Stimulated activated CD8-positive, alpha-beta memory T cell treated with anti-CD3 and anti-CD28 coated beads, Interleukin-4, amount 100 ng/mL, for 4 hours (primary cell): ENCODE results near the gene SETDB1.
A peak's percentile ranks its signal among the peaks of the same experiment; 100 is the strongest.

Experiments used
- DNase-seq, 2 donors: peaks; one replicate each; pipeline ENCODE4 v3.0.0-alpha.2; 2020; ENCODE audit warnings: low read depth in 2 of 2, low spot score in 1 of 2

The SETDB1 gene

DNA sequence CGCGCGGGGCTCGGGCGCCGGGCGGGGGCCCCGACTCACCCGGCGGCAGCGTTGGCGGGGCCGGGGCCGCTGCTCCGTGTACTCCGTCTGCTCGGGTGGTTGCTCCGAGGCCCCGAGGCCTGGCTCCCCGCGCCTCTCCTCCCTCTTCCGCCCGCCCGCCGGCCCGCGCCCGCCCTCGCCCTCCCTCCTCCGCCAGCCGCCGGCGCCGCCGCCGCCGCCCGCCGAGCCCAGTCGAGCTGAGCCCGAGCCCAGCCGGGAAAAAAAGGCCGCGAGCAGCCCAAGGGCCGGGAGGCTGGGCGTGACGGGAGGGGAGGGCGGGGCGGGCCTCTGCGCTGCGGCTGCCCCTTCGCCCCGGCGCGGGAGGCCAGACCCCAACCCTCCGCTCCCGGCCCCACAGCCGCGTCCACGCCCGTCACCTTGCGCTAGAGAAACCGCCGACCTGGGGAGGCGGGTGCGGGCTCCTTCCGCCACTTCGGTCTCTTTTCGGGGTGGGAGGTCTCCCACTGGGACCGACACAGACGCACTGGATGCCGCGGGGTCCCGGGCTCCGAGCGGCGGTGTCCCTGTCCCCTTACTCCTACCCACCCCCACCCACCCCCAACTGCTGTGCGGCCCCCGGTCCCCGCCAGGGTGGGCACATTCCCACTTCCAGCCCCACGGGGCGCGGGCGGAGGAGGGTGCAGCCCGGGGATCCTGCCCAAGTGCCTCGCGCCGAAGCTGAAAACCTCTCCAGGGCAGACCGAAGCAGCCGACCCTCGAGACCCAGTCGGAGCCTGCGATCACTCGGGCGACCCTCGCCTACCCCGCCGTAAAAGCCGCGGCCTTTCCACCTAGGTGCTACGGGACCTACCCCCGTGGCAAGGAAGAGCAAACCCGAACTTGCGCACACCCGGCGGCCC lies 48.7 kb downstream of the SETDB1 start, which contains the start of gene CERS2:
TSS of gene CERS2 (minus strand) at position 256 of the 899 bp plus-strand sequence. CDS start 5,745 bp downstream, outside the sequence.
- DNase-seq: peak; percentile 40 to 52

DNA sequence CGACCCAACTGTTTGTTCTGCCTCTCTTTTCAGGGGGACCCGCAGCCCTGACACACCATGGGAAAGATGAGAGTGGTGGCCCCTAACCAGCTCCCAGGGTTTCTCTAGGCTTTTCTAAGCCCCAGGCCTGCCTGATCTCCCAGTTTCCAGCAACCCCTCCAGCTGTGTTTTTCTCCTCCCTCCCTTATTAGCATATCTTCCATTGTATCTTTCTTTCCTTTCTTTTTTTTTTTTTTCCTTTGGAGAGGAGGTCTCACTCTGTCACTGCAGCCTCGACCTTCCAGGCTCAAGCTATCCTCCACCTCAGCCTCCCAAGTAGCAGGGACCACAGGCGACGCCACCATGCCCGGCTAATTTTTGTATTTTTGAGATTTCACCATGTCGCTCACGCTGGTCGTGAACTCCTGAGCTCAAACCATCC lies 50.2 kb downstream of the SETDB1 start:
- DNase-seq: no peak

DNA sequence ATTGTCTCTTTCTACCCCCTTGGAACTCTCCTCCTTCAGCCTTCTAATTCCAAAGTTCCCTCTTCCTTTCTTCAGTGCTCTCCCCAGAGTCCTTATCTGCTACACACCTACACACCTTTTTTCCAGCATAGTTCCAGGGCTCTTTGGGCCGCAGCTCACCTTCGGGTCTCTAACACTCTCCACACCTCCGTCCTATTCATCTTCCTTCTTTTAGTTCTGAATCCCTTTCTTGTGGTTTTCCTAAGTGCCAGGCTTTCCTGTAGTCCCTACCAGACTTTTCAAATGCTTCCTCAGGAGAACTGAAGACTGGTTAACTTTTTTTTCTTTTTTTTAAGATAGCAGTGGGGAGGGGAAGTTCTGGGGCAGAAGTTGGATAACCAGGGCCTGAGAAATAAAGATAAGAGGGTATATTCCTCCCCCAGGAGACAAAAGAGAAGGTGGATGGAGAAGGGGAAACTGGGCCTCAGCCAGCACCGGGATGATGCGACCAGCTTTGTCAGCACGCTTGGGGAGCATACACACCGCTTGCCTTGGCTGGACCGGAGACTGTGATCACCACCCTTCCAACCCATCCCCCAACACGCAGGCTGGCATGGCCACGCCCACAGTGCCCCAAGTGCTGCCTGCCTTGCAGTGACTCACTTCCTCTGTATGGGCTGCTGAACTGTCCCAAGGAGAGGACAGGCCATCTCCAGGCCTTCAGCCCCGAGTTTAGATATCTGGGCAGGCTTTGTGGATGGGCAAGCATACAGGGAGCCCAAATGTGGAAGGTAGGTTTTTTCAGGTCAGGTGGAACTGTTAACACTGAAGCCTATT lies 50.9 kb downstream of the SETDB1 start:
- DNase-seq: peak; percentile 44 to 52

DNA sequence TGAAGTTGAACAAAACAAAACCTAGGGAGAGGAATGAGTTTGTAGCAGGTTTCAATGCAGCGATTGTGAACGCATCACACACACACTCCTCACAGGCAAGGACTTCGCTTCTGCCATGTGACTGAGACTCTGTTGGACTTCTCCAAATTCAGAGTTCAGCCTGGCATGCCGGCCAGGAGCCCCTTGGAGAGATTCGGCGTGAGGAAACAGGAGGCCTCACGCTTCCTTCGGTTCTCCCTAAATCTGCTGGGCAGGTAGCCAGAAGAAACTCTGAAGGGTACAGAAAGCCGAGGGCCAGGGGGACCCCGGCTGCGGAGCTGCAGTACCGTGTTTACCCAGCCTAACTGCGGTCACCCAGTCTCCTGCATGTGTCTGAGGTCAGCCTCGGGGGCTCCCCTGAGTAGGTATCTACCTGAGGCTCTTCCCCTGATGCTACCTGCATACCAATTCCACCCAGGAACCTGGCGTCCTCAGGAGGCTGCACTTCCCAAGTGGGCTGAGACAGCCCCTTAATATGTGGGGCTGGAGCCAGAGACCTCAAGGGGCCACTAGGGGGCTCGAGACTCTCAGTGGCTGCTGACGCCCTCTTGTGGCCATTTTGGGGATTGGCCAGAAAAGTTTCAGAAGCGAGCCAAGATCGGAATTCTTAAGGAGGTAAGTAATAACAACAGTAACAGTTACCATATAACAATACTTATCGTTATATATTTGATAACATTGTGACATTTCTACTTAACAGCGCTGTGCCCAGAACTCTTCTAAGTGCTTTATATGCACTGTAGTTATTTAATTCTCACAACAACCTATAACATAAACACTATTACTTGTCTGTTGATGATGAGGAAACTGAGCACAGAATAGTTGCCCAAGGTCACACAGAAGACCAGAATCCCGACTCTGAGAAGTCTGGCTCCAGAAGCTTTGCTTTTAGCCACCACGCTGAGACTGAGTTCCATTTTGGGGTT lies 53.2 kb downstream of the SETDB1 start:
- peak; percentile 68 to 90 for DNase-seq

DNA sequence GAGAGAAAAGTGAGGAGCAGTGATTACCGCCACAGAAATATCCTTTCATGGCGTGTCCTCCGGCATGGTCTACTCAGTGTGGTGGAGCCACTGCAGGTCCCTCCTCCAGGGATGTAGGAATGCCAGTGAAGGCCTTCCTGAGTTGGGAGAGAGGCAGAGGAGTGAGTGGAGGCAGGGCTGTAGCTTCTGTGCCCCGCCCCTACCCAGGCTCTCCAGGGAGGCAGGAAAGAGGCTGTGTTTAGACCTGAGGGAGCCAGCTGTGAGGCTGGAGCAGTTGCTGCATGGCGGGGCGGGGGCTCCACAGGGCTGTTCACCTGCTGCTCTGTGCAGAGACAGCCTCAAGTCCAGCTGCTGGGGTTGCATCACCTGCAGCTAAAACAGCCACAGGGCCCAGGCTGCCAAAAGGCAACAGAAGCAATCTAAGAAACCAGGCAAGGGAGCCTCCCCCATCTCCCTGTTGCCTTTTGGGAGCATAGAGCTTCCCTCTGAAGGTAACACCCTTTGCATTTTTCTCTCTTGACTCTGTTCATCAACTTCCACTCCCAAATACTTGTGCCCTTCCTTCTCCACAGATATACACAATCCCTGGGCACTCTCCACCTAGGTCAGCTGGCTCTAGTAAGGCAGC lies 55.1 kb downstream of the SETDB1 start:
- no peak for DNase-seq

DNA sequence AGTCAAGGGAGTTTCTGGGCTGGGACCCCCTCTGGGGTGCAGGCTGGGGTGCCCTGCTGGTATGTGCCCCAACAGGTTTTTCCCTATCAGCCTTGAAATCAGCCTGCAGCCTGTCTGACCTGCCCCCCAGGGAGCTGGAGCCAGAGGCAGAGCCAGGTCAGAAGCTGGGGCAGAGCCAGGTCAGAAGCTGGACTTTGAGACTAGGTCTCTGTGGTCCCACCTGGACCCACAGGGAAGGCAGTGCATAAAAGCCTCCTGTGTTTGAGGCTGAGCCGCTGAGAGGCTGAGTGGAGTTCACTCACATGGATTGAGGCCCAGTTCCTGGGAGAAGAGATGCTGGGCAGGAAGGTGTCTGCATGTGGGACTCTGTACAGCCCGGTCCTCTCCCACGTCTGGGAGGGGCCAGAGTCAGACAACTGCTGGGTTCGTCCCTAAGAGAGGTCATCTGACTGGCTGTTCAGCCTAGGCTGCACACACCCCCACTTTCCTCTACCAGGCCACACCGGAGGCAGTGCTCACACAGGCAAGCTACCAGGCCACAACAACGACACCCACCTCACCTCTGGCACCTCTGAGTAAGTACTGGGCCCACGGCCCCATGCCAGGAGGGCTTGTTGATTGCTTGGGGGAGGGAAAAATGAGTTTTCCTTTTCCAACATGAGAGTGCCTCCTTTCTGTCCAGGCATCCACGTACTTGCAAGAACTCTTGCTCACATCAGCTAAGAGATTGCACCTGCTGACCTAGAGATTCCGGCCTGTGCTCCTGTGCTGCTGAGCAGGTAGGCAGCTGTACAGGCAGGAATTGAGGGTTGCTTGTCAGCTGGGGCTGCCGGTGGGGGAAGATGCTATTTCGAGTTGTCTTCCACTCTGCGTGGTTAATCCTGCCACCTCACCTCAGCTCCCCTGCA lies 55.9 kb downstream of the SETDB1 start, which contains the start of gene ANXA9:
TSS of gene ANXA9 (plus strand) at position 488 of the 908 bp plus-strand sequence. CDS start 814 bp downstream, outside the sequence.
- no peak for DNase-seq

DNA sequence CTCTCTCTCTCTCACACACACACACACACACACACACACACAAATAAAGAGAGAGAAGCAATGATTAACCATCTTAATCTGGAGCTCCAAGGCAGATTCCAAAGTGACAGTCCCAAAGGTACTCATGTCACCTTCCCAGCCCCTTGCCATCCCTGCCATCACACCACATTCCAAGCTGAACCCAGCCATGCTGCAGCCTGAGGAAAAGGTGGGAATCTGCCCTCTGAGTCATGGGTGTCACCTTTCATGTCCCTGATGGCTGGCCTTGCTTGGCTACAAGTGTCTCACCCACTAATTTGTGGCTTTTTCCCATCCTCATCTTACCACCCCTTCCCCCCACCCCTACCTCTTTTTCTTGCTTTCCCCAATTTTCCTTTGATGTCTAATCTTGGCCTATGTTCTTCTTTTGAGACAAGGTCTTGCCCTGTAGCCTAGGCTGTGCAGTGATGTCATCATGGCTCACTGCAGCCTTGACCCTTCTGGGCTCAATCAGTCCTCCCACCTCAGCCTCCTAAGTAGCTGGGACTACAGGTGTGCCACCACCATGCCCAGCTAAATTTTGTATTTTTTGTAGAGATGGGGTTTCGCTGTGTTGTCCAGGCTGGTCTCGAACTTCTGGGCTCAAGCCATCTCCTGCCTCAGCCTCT lies 59.1 kb downstream of the SETDB1 start:
- DNase-seq: no peak

DNA sequence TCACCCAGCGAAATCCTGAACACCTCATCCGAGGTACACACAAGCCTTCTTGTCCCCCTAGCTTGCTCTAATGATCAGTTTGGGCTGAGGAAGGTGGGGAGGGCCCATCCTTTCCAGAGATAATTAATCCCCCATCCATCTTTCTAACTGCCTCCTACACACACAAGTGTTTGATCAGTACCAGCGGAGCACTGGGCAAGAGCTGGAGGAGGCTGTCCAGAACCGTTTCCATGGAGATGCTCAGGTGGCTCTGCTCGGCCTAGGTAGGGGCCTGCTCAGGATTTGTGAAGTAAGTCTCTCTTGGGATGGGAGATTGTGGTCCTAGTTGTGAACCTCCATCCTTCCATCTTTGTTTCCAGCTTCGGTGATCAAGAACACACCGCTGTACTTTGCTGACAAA lies 61.8 kb downstream of the SETDB1 start:
- no peak for DNase-seq

DNA sequence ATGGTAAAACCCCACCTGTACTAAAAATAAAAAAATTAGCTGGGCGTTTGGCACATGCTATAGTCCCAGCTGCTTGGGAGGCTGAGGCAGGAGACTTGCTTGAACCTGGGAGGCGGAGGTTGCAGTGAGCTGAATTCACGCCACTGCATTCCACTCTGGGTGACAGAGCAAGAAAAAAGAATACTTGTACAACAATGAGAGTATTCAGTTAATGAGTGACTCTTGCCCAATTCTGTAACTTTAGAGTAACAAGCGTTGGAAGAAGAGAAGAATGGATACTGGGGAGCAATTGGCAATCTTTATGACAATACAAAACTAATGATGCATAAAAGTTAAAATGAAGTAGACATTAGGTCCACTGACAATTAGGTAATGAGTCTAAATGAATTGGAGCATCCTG lies 66.5 kb downstream of the SETDB1 start:
- no peak for DNase-seq

DNA sequence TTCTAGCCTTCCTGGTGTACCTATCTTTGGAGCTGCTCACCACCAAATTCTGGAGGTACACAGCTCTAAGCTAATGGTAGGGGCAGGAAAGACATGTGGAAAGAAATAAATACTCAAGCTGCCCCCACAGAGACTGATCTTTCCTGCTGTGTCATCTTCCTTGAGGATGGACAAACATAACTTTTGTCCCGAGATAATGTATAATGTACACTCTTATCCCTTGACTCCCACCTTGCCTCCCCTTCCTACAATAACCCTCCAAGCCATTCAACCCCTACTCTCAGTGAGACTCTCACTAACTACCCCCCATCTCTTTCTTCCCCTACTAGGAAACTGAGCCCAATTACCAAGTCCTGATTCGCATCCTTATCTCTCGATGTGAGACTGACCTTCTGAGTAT lies 68.1 kb downstream of the SETDB1 start:
- no peak for DNase-seq

DNA sequence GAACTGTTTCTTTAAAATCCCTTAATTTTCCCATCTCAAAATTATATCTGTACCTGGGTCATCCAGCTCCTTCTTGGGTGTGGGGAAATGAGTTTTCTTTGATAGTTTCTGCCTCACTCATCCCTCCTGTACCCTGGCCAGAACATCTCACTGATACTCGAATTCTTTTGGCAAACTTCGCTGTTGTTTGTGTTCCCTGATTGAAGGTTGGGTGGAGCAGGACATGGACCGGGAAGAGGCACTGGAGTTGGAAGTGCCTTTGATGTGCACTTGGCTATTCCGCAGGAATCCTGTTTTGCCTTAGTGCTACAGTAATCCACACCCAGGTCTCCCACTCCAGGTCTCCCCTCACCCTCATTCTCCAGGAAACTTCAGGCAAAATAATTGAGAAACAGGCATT lies 69.3 kb downstream of the SETDB1 start:
- no peak for DNase-seq

DNA sequence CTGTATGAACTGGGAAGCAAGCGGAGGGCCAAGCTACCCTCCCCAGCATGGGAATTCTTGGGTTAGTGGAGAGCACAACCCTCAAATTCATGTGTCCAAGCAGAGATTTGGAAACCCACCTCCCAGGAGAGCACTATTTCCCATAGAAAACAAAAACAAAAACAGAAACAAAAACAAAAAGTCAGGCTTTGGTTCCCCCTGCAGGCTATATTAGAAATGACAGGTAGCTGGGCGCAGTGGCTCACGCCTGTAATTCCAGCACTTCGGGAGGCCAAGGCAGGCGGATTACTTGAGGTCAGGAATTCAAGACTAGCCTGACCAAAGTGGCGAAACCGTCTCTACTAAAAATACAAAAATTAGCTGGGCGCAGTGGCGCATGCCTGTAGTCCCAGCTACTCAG lies 69.7 kb downstream of the SETDB1 start:
- DNase-seq: no peak

DNA sequence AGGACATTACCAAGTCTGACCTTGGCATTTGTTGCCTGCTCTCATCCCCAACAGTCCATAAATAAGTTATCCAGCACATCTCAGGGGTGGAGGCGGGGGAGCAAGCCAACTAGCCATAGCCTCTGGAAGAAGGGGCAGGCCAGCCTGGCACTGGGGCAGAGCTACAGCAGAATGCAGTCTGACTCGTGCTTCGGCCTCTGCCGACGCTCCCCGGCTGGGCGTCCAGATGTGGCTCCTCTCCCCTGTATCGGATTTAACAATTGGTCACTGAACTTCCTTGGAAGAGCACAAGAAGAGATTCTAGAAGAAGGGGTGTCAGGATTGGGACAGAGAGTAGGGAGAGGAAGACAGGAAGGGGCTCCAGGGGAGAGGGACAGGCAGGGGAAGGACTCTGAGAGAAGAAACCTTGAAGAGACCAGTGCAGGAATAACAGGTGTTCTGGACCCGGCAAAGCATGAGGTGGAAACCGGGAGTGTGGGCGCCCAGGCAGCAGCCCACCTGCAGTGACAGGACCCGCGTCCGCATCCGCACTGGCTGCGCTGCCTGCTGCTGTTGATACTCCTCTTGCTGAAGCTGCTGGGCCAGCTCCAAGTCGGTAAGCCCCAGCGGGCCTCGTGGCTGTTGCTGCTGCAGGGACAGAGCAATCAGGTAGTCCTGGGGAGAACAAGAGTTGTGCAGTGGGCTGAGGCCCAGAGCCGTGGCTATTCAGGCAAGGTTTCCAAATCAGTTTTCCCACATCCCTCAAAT lies 71.1 kb downstream of the SETDB1 start:
- DNase-seq: no peak

DNA sequence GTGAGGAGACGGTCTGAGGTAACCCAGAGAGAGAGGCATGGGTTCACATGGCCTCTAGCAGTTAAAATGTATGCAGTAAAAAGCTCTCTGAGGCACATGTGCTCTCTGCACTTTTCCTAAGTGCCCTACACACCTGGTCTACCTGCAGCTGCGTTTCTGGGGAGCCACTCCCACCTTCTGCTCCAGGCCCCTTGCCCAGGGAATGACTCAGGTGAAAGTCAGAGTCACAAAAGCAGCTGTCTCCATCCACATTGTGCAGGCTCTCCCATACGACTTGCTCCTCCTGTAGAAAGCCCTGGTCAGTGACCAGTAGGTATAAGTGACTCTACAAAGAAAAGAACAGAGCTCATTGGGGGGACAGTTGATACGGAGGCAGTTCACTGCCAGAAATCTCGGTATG lies 71.8 kb downstream of the SETDB1 start:
- no peak for DNase-seq

DNA sequence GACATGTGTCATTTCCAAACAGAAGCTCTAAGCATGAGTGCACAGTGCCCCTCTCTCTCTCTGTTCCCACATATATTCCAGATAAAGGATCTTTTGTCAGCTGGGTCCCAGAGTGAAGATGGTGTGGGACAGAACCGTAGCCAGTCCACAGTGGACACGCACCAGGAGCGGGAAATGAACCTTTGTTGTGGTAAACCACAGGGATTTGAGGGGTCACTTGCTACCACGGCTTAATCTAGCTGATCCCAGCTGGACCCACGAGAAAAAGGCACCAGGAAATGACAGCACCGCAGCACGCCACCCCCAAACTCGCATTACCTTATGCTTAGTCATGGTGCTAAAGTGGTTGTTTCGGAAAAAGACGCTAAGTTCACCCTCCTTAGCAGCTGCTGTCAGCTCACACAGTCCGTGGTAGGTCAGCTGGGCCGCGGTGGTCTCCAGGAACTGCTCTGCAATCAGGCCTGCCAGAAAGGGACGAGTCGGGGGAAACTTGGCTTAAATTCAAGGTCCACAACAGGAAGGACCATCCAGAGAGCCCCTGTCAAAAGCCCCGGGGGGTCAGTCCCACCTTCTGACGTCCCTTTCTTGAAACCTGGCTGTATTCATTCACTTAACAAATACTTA lies 73.0 kb downstream of the SETDB1 start:
- DNase-seq: no peak

DNA sequence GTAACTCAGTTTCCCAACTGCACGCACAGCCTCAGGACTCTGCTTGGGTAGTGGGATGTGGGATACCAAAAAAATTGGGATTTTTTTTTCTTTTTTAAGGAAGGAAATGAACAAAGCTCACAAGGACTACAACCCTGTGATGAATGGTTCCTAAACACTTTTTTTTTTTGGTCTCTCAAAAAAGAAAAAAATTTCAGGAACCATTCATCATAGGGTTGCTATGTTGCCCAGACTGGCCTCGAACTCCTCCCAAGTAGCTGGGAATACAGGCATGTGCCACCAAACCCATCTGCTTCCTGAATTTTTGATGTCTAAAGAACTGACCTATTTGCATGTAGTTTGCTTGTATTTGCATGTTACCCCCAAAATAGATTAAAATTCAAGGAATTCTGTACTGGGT lies 73.8 kb downstream of the SETDB1 start:
- no peak for DNase-seq

DNA sequence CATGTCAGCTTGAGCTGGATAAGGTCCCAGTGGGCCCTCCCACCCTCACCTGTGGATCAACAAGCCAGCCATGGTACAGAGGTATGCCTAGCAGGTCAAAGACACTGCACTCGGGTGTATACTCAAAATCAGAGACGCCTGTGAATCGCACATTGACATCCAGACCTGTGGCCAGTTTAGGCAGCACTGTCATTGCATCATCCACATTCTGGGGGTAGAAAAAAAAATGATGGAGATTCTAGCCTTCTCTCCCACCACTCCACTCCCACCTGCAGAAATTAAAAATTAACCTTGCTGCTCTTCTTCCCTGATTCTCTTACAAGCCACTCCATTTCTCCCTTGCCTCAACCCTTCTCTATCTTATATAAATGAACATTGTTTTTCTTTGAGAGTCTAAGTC lies 74.2 kb downstream of the SETDB1 start:
- no peak for DNase-seq

DNA sequence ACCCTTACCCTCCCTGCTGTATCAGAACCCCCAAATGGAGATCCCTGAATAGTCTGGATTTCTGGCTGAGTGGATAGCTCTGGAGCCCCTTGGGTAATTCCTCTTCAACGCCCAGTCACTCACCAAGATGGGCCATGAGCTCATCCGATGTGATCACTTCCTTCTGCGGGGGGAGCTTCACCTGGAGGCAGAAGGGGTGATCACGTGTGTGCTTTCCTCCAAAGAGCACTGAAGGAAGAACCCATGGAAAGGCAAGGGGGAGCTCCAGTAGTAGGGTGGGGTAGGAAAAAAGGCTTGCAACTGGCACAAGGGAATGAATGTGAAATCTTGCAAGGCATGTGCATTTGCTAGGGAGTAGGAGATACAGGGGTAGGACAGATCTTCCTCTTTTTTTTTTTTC lies 75.4 kb downstream of the SETDB1 start:
- no peak for DNase-seq
